ENCODE data around the gene AMPD2. TPM values are rescaled to one million over a fixed set of nuclear protein-coding genes. Genes with fewer than 3 reads are reported as not detected.
A peak's percentile ranks its signal among the peaks of the same experiment; 100 is the strongest.

Gene AMPD2
- polyA plus RNA-seq, 3 donors, result 18.3 to 26.0 (median 19.5) TPM

GRCh38 chr1:109613361-109614147 is 6.1 kb upstream of the AMPD2 start:
- no peak overlapping the region for H3K27ac ChIP-seq (ENCODE audit: low read depth, low read length)

GRCh38 chr1:109615879-109616278 is 3.8 kb upstream of the AMPD2 start:
- 28 to 62% (median 44%) methylated on average over 3 of the region's 3 CpGs for WGBS, 3 donors
- H3K27ac ChIP-seq (ENCODE audit: low read depth, low read length), result peak overlapping the region; percentile 74

More at GRCh38 chr1:109613361-109614147, 6.1 kb upstream of the AMPD2 start:
- WGBS, 3 donors, result 63 to 74% (median 63%) methylated on average over 7 of the region's 7 CpGs

GRCh38 chr1:109616391-109616790 is 3.2 kb upstream of the AMPD2 start:
- peak overlapping the region; percentile 74 for H3K27ac ChIP-seq (ENCODE audit: low read depth, low read length)

GRCh38 chr1:109617291-109617801 is 2.3 kb upstream of the AMPD2 start:
- 50 to 76% (median 51%) methylated on average over 3 of the region's 3 CpGs for WGBS, 3 donors
- peak overlapping the region; percentile 74 for H3K27ac ChIP-seq (ENCODE audit: low read depth, low read length)

More at GRCh38 chr1:109616391-109616790, 3.2 kb upstream of the AMPD2 start:
- 55 to 71% (median 62%) methylated on average over 3 of the region's 3 CpGs for WGBS, 3 donors

- H3K27ac ChIP-seq (ENCODE audit: low read depth, low read length), result no peak overlapping the region
- 19 to 43% (median 42%) methylated on average over 9 of the region's 9 CpGs for WGBS, 3 donors
These were observed 719 bp upstream of the AMPD2 start for GRCh38 chr1:109618661-109619575.

- H3K27ac ChIP-seq (ENCODE audit: low read depth, low read length), result peak overlapping the region; percentile 4
- 0% methylated on average over 9 of the region's 9 CpGs for WGBS, 3 donors
These were observed 759 bp downstream of the AMPD2 start for GRCh38 chr1:109620401-109620791.

- 0 to 2% (median 1%) methylated on average over 17 to 18 of the region's 18 CpGs for WGBS, 3 donors
- H3K27ac ChIP-seq (ENCODE audit: low read depth, low read length), result peak overlapping the region; percentile 4
These were observed 1.2 kb downstream of the AMPD2 start for GRCh38 chr1:109620841-109621286.

- 31 to 36% (median 32%) methylated on average over 13 of the region's 13 CpGs for WGBS, 3 donors
- H3K27ac ChIP-seq (ENCODE audit: low read depth, low read length), result no peak overlapping the region
These were observed 1.9 kb downstream of the AMPD2 start for GRCh38 chr1:109621379-109622136.

GRCh38 chr1:109622137-109622892 is 2.7 kb downstream of the AMPD2 start:
- no peak overlapping the region for H3K27ac ChIP-seq (ENCODE audit: low read depth, low read length)
- WGBS, 3 donors, result 78 to 82% (median 79%) methylated on average over 11 of the region's 11 CpGs

GRCh38 chr1:109622895-109623294 is 3.3 kb downstream of the AMPD2 start:
- no peak overlapping the region for H3K27ac ChIP-seq (ENCODE audit: low read depth, low read length)
- WGBS, 3 donors, result 78 to 86% (median 81%) methylated on average over 3 of the region's 3 CpGs

- 49 to 72% (median 49%) methylated on average over 11 of the region's 11 CpGs for WGBS, 3 donors
- H3K27ac ChIP-seq (ENCODE audit: low read depth, low read length), result no peak overlapping the region
These were observed 4.0 kb downstream of the AMPD2 start for GRCh38 chr1:109623601-109624161.

- H3K27ac ChIP-seq (ENCODE audit: low read depth, low read length), result no peak overlapping the region
- WGBS, 3 donors, result 54 to 68% (median 61%) methylated on average over 16 to 17 of the region's 17 CpGs
These were observed 4.8 kb downstream of the AMPD2 start for GRCh38 chr1:109624201-109625010.

- no peak overlapping the region for H3K27ac ChIP-seq (ENCODE audit: low read depth, low read length)
- WGBS, 3 donors, result 84 to 89% (median 88%) methylated on average over 16 of the region's 16 CpGs
These were observed 5.5 kb downstream of the AMPD2 start for GRCh38 chr1:109625176-109625575.

GRCh38 chr1:109625601-109626560 is 6.2 kb downstream of the AMPD2 start:
- H3K27ac ChIP-seq (ENCODE audit: low read depth, low read length), result no peak overlapping the region
- WGBS, 3 donors, result 76 to 84% (median 79%) methylated on average over 32 of the region's 32 CpGs

- no peak overlapping the region for H3K27ac ChIP-seq (ENCODE audit: low read depth, low read length)
These were observed 7.2 kb downstream of the AMPD2 start for GRCh38 chr1:109626682-109627408.

More at GRCh38 chr1:109626682-109627408, 7.2 kb downstream of the AMPD2 start:
- WGBS, 3 donors, result 89 to 95% (median 94%) methylated on average over 21 of the region's 21 CpGs
